GM20000 (cell line): Measurements from ENCODE around the gene ASTN2.

Source experiments
- DNase-seq: peaks from one replicate; pipeline ENCODE4 v3.0.0; 2012; ENCODE audit warnings: low spot score
- TF ChIP-seq, protein P1 (sequence below): IDR thresholded peaks from 2 replicates; pipeline ENCODE4 v1.5.1; 2012; ENCODE audit warnings: mild to moderate bottlenecking, control low read depth; ENCODE audit errors: extremely low read depth, missing control alignments

Gene ASTN2

GRCh38 chr9:117234103-117234502 is 180.8 kb downstream of the ASTN2 start:
- DNase-seq, result no peak
- TF ChIP-seq, protein P1, sequence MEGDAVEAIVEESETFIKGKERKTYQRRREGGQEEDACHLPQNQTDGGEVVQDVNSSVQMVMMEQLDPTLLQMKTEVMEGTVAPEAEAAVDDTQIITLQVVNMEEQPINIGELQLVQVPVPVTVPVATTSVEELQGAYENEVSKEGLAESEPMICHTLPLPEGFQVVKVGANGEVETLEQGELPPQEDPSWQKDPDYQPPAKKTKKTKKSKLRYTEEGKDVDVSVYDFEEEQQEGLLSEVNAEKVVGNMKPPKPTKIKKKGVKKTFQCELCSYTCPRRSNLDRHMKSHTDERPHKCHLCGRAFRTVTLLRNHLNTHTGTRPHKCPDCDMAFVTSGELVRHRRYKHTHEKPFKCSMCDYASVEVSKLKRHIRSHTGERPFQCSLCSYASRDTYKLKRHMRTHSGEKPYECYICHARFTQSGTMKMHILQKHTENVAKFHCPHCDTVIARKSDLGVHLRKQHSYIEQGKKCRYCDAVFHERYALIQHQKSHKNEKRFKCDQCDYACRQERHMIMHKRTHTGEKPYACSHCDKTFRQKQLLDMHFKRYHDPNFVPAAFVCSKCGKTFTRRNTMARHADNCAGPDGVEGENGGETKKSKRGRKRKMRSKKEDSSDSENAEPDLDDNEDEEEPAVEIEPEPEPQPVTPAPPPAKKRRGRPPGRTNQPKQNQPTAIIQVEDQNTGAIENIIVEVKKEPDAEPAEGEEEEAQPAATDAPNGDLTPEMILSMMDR, result no peak

DNA sequence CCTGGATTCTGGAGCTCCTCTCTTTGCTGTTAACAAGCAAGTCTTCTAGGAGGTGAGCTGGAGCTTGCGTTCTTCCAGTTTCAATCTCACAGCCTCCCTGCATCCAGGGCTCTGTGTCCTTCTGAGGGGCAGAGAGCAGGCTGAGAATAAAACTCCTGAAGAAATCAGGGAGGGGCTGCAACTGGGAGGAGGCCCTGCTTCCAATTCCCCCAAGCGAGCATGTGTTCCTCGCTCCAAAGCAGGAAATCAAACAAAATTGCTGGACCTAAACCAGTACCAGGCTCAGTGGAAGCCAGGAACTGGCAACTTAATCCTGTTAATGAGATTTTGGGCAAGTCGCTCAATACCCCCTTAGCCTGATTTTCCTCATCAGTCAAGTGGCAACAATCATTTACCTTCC is 181.8 kb downstream of the ASTN2 start:
- no peak for DNase-seq
- TF ChIP-seq, protein P1, result no peak

GRCh38 chr9:117232281-117232680 is 182.6 kb downstream of the ASTN2 start:
- TF ChIP-seq, protein P1, result no peak
- DNase-seq, result no peak

- TF ChIP-seq, protein P1, result no peak
- DNase-seq, result no peak
These were observed 183.8 kb downstream of the ASTN2 start for GRCh38 chr9:117231012-117231411.

GRCh38 chr9:117224695-117225094 is 190.2 kb downstream of the ASTN2 start:
- DNase-seq, result no peak
- TF ChIP-seq, protein P1, result no peak

GRCh38 chr9:117218951-117219350 is 195.9 kb downstream of the ASTN2 start:
- TF ChIP-seq, protein P1, result no peak

GRCh38 chr9:117214416-117214815 is 200.4 kb downstream of the ASTN2 start:
- no peak for DNase-seq
- TF ChIP-seq, protein P1, result no peak

More at GRCh38 chr9:117218951-117219350, 195.9 kb downstream of the ASTN2 start:
- no peak for DNase-seq
